Measurements from ENCODE around the gene ZNF618.
"Not testable (repeated sequence)": the region's sequence is repeated elsewhere in the genome, so short reads cannot be mapped to it uniquely, and the experiment has no call there.

Gene ZNF618

DNA sequence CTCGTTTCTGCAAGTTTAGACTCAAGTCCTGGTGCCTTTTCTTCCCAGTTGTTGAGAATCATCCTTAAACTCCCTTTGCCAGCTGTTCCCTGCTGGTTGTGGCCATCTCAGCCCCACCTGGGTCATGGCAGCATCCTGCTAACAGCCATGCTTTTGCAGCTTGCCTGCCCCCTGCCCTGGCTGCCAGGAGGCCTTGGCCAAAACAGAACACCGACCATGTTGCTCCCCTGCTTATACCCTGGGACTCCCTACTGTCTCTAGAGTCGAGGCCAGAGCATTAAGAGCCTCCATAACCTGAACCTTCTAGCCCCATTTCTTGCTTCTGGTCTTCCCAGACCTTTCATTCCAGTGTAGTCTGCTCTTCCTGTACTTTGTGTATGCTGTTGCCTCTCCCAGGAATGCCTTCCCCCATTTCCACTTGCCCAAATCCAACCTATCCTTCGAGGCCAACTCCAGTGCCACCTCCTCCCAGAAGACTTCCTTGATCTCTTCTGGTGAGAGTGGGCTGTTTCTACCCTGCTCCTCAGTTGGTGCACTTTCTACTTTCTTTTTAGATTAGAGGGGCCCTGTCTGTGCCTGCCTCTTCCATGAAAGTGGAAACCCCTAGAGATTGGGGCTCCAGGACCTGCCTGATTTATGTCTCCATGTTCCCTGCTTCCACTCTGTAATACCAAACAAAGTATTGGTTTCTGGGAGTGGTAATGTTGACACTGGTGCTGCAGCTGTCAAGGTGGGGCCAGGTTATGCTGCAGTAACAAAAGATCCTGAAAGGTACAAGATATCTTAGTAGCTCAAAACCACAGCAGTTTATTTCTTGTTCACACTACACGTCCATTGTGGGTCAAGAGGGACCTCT, 113.8 kb downstream of the ZNF618 start:
- no peak for DNase-seq

DNA sequence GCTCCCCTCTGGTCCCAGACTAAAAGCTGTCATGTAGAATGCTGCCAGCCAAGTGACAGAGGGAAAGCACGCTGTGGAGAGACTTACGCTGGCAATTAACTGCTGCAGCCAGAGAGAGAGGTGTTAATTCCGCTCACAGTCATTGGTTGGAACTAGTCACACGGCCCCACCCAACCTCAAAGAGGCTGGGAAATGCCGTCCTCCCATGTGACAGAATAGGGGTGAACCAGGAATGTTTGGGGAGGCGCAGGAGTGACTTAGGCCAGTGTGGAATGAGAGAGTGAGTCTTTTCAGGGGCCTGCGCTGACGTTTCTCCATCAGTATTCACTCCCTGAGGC, 114.4 kb downstream of the ZNF618 start:
- DNase-seq: no peak

DNA sequence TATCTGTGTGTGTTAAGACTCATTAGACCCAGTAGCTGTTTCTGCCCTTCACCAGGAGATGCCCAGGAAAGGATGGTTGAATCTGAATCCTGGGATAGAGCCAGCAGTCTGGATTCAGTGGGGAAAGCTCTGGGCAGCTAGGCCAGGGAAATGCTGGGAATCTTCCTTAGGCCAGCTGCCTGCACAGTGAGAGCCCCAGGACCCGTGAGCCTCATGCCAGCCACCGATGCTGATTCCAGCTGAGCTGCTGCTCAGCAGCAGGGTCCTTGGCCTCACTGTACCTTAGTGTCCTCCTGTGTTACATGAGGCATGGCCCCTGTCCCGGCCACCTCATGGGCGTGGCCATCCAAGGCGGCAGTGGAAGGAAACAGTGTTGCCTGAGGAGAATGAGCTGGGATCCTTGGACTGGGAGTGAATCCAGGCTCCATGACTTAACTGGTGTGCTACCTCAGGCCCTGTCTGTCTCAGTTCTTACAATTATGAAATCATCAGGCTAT, 114.9 kb downstream of the ZNF618 start:
- DNase-seq: no peak

DNA sequence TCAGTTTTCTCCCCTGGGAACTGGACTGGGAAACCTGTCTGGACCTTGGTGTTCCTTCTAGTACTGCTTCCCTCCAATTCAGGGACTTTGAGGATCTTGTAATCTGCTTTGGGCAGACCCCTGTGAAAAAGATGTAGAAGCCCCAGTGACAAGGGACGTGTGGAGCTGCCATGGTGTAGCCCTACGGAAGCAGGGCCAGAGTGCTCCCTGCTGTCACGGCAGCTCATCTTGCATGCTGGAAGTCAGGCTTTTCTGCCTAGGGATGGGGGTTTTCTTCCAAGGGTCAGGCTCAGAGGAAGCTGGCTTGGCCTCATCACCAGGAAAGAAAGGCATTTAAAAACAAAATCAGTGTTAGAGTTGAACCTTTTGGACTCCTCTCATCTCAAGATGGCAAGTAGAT, 115.6 kb downstream of the ZNF618 start:
- DNase-seq: no peak

DNA sequence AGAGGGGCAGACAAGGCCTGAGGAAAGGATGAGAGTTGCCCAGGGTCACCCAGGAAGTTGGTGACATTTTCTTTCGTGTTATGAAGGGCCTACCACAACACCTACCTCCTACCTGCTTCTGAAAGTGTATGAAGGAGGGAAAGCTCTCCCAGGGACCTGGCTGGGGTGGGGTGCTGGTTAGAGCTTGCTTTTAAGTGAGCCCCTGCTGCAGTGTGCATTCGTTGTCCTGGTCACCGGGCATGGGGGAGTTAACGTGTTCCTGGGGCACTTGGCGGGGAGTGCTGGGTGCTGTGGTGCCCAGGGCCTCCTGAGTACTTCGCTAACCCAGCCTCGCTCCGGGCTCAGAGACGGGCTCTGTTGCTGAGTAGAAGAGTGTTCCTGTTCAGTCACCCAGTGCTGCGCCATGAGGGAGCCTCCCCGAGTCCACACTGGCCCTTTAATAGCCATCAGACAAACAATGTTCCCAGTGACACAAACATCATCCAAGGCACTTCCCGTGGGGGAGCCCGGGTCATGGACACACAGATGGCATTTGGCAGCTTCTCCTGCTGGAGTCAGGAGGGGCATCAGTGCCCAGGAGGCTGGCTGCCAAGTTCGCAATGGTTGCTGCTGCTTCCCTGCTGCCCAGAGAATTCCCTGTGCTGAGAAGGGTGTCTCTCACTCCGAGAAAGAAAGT, 116.3 kb downstream of the ZNF618 start:
- DNase-seq: no peak

DNA sequence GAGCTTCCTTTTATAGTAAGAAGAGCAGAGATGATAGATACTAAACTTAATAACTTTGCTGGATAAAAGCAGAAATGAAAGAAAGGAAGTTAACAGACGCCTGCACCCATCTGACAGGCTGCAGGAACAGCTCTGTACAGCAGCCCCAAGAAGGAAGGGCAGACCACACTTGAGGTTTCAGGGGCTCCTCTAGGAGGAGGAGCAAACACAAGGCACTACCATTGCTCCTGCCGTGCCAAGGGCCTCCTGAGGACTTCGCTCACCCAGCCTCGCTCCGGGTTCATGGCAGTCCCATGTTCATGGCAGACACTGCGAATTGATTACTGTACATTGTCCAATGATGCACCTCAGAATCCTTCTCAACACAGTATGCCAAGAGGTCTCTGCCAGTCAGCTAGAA, 116.9 kb downstream of the ZNF618 start:
- no peak for DNase-seq

DNA sequence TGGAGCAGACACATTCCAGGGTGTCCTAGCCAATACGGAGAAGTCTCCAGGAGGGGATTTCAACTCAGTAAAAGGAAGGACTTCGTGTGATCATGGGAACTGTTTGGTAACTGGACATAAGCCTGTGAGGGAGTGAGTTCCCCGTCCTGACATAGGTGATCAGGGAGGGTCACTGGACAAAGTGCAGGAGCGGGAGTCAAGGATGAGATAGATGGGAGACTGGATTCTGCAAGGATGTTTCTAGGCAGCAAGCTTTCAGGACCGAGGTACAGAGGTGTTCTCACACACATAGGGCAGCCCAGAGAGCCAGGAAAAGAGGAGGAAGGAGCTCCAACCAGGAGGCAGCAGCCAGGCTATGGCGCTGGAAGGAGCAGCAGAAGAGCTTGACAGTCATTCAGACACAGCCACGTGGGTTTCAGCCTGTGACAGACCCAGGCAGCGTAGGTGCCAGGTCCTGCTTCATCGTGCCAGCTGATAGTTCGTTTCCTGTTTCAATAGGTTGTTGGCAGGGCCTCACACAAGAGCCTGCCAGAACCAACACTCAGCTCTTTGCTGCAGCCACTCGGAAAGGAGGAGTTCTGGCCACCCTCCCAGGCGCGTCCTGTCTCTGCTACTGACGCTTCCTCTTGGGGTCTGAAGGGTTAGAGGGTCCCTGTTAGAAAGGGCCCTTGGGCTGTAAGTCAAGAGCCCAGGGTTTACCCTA, 117.9 kb downstream of the ZNF618 start:
- no peak for DNase-seq

DNA sequence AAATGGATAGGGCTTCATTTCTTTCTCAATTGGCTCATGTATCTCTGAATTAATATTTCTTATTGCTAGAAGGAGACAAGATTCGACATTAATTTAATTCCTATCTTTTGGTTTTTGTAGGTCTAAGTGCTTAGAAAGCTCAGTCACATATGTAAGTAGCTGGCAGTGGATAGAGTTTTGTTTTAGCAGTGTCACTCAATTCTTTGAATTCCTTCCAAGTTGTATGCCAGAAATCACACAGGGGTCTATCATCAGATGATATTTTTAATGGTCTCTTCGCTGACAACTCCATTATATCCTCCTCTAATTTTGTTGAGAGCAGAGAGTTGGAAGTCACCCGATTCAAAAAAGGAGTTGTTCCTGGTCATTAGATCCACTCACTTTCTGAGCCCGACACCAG, 119.3 kb downstream of the ZNF618 start:
- DNase-seq: no peak

DNA sequence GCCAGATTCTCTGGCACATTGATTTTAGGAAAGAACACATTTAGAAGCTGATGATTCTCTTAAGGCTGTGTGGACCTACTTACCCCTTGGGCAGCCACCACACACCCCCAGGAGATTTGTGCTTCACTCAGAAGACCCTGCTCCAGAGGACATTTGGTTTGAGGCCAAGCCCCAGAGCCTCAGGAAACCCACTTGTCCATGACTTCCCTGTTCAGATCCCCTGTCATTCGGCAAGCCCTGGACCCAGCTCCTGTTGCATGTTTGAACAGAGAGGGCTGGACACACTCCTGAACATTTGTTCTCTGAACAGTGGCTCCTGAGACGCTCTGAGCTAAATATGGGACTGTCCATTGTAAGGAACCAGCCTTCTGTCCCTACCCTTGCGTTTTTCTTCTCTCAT, 119.9 kb downstream of the ZNF618 start:
- DNase-seq: no peak

DNA sequence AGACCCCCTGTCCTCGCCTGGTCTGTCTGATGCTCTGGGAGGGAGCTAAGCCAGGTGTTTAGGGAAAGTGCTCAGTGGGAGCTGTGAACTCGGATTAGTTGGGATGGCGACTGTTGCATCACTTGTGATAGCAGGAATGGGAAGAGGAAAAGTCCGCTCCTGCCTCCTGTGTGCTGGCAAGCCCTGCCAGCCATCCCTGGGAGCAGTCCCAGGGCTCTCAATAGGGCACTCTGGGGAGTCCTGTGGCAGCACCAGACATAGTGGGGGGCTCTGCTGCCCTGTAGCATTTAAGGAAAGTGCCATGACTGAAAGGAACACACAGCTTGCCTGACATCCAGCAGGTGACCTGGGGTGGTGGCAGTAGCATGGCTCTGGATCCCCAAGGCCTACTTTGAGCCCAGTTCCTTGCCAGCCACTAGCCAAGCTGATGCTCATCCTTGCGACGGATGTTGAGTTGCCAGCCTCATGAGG, 120.5 kb downstream of the ZNF618 start:
- DNase-seq: no peak

DNA sequence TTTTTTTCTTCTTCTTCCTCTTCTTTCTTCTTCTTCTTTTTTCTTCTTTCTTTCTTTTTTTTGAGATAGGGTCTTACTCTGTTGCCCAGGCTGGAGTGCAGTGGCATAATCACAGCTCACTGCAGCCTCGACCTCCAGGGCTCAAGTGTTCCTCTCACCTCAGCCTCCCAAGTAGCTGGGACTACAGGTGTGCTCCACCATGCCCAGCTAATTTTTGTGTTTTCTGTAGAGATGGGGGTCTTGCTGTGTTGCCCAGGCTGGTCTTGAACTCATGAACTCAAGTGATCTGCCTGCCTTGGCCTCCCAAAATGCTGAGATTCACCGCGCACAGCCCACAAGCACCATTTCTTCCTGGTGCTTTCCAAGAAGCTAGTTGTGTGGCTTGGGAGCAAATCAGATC, 121.0 kb downstream of the ZNF618 start:
- not testable (repeated sequence) for DNase-seq

DNA sequence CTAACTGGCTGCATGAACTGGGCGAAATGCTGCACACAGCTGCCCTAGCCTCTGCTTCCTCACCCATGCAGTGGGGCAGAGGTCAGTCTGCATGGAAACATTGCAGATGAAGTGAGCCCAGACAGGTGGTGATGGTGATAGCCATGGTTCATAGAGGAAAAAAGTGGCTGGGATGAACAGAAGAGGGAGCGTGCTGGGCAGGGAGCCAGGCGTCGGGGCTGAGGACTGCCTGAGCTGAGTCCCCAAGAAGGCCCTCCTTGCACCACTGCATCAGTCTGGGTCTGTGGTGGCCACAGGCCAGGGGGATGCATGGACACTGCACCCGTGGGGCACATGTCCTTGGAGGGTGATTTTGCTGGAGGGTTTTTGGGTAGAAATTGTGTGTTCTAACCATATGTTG, 121.5 kb downstream of the ZNF618 start:
- no peak for DNase-seq

DNA sequence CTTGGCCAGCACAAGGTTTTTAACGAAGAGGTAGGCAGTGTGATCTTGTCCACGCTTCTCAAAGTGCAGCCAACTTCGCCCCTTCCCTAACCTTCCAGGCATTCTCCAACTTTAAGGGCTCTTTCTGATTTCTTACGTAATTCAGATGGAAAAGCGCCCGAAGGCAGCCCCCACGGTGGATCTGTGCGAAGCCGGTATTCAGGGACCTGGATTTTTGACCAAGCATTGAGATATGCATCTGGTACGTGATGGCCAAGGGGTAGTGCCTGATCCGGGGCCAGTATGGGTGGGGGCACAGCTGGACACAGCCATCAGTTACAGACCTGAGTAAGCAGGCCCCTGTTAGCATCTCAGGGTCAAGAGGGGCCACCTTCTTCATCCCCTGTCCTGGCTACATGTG, 122.0 kb downstream of the ZNF618 start:
- no peak for DNase-seq

DNA sequence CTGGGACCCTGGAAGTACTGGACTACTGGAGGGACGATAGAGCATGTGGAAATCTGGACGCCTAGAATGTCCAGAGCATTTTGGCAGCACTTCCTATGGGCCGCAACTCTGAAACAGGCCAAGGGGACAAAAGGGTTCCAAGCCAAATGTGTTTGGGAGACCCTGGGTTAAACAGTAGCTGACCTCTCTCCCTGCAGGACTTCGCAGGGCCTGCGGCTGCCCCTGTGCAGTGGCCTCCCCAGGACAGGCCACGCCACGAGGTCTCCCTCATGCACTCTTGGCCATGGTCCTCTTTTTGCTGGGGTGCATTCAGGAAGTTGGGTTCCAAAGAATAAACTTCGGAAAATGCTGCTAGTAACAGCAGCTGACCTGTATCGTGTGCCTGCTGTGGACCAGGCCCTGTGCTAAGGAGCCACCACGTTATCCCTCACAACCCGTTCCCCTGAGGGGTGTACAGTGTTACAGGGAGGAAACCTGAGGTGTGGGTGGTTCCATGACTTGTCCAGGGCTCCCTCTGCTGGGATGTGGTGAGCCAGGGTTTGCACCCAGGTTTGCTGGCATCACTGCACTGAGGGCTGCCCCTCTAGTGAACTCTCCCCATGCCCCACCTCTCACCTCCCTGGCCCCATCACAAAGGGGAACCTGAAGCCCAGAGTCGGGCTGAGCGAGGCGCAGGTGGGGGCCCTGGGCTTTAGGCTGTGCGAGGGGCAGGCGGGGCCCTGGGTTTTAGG, 122.6 kb downstream of the ZNF618 start:
- peak; percentile 17 to 56 for DNase-seq

DNA sequence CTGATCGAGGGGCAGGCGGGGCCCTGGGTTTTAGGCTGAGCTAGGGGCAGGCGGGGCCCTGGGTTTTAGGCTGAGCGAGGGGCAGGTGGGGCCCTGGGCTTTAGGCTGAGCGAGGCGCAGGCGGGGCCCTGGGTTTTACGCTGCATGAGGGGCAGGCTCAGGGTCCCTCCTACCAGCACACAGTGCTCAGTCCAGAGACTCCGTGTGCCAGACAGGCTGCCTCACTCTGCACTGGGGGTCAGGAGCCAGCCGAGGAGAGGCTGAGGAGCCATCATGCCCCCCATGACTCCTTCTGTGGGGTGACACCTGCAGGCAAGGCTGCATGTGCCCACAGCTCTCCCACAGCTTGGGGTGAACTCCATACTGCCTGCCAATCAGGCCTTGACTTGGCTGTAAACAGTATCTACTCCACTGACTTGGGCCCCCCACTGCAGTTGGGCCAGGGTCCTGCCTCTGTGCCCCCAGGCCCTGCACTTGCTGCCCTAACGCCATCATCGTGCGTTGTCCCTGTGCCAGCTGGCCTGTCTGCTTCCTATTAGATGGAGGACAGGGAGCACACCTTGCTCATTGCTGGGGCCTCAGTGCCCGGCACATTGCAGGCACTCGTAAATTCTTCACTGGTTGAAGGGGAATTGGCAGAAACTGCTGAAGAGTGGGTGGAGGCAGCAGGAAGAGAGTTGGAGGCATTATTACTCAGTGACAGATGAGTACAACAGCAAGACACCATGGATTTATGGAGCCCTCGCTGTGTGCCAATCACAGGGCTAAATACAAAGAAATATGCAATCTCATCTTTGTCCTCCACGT, 123.3 kb downstream of the ZNF618 start:
- no peak for DNase-seq

DNA sequence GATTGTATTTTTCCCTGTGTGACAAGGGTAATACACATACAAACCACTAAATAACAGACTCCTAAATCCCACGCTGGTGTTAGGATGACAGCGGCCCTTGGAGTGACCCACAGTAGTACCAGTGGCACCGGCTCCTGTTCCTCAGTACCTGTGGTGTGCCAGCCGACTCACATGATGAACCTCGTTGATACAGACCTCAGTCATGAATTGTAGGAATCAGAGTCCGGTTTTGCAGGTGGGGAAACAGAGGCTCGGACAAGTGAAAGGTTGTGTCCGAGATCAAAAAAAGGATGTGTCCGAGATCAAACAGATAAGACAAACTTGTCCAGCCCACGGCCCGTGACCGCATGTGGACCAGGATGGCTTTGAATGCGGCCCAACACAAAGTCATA, 124.0 kb downstream of the ZNF618 start:
- DNase-seq: no peak

DNA sequence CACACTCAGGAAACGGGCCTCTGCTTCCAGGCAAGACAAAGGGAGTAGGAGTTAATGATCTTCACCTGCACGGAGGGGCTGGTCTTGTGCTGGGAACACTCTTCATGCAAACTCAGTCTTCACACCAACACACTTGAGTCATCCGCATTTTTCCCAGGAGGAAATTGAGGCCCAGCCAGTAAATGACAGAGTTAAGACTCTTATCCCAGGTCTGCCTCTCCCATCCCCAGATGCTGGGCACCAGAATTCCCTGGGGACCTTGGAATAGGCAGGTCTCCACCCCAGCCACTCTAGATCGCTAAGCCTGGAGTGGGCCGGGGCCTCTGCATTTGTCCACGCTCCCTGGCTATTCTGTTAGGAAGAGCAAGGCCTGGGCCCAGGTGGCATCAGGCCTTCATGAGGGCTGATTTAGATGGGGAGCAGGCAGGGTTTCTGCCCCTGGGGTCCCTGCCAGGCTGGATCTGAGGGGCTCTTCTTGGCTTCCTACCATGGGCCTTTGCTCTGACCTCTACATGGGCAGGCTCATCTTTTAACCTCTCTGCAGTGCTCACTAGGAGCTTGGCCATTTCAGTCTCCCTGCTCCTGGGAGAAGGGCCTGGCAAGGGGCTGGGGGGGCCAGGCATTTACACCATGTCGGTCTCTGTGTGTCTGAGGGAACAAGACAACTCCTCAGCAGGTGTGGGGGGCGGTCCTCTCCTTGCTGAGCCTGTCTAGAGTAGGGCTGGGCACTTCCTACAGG, 124.7 kb downstream of the ZNF618 start:
- peak in 1 of 2 experiments; percentile 17 for DNase-seq

DNA sequence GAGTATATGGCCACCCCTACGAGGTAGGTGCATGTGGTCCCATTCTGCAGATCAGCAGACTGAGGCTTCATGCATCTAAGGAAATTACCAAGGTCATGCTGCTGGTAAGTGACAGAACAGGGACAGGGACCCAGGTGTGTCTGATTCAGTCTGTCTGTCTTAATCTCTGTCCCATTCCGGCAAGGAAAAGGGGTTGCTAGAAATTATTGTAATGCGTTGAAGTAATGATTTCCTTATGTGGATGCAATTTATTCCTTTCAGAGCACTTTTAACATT, 125.2 kb downstream of the ZNF618 start:
- no peak for DNase-seq

DNA sequence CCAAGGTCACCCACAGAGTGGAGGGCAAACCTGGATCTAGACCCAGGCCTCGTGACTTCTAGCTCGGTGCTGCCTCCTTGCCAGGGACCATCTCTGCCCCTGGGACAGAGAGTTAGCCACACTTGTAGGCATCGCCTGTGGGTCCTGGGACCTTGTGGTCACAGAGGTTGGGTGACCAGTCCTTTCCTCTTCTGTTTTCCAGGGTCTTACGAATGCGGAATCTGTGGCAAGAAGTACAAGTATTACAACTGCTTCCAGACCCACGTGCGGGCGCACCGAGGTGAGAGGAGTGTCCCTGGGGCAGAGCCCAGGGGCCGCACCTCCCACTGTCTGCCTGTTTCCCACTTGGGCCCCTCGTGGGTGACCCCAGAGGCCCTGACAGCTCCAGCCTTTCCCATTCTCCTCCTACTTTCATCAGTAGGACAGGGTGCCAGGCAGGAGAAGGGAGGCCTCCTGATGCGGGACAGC, 125.7 kb downstream of the ZNF618 start:
- no peak for DNase-seq

DNA sequence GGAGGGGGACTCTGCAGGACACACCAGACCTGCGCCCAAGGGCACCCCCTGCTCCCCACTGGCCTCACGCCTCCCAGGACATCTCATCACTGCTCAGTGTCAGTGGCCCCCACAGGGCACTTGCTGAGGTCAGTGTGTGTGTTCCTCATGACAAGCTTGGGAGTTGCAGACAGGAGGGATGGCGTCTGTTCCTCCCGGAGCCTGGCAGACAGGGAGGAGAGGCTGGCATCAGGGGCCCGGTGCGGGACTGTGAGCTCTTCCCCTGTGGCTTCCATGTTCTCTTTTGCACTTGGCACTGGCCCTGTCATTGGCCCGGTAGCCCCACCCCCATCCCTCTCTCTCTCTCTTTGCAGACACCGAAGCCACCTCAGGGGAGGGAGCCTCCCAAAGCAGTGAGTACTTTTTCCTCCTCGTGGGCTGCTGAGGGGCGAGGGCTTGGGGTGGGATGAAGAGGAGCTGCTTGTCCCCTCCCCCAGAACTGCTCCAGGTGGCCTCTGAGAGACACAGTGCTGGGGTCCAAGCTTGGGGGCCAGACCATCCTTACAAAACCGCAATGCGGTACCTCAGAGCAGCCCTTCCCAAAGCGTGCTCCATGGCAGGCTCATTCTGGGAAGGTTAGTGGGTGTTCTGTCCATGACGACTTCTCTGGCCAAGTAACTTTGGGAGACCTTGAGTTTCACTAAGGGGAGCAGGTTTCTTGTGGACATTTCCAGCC, 126.3 kb downstream of the ZNF618 start:
- no peak for DNase-seq

DNA sequence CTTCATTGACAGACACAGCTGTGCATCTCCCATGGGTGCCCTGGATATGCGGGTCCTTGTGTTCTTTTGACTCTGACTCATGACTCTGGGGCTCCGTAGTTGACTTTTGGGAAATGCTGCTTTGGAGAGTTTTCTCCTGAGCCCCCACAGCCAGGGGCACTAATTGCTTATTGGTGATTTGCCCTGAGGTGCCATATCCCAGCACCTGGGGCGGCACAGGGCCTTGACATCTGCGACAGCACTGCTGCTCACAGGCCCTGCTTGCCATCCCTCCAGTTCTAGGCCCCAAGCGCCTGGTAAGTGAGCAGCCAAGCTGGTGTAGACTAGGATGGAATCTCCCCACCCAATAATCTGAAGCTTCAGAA, 126.9 kb downstream of the ZNF618 start:
- DNase-seq: no peak
